GM19238 (cell line): ENCODE data around the gene TNNI2.
"Not testable (repeated sequence)": the region's sequence is repeated elsewhere in the genome, so short reads cannot be mapped to it uniquely, and the experiment has no call there.

Experiments
- DNase-seq: peaks from one replicate; pipeline ENCODE4 v3.0.0; 2011; ENCODE audit warnings: low spot score; ENCODE audit not compliant: insufficient read length

The TNNI2 gene

DNA sequence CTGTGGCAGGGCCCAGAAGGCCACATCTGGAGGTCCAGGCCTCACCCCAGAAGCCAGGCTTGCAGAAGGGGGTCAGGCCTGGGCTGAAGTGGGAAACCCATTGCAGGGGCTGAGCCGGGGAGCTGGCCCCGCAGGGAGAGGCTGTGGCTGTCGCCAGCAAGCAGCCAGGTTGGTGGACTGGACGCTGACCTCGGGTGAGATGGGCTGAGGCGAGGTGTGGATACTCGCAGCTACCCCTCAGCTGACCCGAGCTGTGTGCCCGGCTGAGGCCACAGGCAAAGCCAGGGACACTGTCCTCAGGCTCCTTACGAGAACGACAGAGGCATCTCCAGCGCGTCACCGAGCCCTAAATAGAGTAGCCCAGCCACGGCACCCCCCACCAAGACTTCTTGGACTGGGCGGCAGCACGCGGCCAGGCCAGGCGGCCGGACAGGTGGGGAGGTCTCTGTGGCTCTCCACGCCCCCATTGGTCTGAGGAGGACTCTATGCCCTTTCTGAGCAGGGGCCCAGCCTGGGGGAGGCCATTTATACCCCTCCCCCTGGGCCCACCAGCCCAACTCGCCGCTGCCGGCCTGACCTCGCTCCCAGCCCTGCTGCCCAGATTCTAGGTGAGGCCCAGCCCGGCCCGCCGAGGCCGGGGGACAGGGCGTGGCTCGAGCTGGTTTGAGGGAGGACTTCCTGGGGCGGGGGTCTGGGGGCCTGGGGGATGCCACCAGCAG lies at the start of gene TNNI2:
Gene TNNI2, plus strand, starts transcription at position 556 of the 719 bp plus-strand sequence. CDS start 716 bp downstream, outside the sequence.
- DNase-seq: no peak

DNA sequence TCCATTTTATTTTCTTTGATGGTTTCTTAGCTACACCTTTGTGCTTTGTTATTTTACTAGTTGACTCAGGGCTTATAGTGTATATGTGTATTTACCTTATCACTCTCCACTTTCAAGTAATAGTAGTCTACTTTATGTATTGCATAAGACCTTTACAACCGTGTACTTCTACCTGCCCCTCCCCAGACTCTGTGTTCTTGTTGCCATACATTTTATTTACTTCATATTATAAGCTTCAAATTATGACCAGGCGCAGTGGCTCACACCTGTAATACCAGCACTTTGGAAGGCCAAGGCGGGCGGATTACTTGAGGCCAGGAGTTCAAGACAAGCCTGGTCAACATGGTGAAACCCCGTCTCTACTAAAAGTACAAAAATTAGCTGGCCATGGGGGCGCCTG lies 46.9 kb upstream of the TNNI2 start:
- no peak for DNase-seq

DNA sequence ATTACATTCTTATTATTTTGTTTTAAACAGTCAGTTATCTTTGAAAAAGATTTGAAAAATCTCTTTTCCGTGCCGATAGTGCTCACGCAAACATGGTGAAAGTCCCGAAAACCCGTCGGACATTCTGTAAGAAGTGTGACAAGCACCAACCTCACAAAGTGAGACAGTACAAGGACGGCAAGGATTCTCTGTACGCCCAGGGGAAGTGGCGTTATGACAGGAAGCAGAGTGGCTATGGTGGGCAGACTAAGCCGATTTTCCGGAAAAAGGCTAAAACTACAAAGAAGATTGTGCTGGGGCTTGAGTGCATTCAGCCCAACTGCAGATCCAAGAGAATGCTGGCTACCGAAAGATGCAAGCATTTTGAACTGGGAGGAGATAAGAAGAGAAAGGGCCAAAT lies 46.3 kb upstream of the TNNI2 start:
- DNase-seq: no peak

DNA sequence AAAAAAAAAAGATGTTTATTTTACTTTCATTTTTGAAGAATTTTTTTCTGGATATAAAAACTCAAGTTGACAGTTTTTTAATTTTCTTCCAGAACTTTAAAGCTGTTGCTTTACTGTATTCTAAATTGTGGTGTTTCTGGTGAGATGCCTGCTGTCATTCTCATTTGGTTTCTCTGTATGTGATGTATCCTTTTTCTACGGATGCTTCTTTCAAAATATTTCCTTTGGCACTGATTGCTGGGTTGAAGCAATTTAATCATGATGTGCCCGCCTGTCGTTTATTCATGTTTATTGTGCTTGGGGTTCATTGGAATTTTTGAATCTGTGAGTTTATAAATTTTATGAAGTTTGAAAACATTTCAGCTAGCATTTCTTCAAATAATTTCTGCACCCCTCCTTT lies 45.7 kb upstream of the TNNI2 start:
- DNase-seq: no peak

DNA sequence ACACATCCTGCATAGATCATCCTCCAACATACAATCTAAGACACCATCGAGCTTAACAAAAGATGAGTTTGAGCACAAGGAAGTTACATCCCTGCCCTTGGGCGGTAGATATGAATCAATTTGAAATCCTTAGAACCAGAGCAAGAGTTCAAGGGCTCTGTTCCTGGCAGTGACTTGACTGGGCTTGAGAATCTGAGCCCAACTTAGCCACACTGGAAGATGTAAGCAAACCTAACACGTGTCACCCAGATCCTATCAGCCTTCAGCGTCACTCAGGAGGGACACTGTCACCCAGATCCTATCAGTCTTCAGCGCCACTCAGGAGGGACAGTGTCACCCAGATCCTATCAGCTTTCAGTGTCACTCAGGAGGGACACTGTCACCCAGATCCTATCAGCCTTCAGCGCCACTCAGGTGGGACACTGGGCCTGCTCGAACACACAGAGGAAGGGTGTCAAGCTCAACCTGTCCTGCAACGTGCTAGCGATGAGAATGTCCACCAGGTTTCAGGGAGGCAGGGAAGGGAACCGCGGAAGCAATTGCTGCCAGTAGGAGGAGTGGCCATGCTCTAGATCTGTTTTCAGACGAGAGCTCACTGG lies 42.3 kb upstream of the TNNI2 start:
- DNase-seq: no peak

DNA sequence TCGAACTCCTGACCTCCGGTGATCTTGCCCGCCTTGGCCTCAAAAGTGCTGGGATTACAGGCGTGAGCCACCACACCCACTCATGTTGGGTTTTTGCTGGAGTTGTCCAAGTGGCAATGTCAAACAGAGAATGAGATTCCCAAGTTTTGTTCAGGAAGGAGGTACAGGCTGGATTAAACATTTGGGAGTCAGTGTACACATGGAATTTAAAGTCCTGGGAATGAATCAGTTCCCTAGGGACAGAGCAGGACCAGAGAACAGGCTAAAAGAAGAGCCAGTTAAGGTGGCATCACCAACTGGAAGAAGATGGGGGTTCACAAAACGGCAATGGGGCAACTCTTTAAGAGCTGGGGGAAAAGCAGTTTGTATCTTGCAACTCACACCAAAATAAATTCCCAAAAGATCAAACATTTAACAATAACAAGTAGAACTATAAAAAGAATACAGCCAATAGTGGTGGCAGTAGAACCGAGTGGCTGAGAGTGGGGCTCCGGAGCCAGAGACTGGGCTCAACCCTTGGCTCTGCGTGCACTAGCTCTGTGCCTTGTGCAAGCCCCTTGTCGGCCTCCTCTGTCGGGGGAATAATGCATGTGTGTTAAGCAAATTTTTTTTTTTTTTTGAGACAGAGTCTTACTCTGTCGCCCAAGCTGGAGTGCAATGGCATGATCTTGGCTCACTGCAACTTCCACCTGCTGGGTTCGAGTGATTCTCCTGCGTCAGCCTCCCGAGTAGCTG lies 41.2 kb upstream of the TNNI2 start:
- DNase-seq: no peak

DNA sequence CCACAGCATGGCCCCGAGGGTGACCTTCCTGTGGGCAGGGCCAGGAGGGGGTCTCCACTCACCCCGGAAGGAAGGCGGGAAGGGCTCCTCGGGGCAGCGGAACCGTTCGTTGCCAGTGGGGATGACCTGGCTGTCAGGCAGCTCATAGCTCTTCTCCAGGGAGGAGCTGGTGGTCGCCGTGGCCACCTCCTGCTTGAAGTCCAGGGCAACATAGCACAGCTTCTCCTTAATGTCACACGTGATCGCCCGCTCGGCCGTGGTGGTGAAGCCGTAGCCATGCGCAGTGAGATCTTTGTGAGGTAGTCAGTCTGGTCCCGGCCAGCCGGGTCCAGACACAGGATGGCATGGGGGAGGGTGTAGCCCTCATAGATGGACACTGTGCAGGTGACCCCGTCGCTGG lies 35.5 kb upstream of the TNNI2 start:
- no peak for DNase-seq

DNA sequence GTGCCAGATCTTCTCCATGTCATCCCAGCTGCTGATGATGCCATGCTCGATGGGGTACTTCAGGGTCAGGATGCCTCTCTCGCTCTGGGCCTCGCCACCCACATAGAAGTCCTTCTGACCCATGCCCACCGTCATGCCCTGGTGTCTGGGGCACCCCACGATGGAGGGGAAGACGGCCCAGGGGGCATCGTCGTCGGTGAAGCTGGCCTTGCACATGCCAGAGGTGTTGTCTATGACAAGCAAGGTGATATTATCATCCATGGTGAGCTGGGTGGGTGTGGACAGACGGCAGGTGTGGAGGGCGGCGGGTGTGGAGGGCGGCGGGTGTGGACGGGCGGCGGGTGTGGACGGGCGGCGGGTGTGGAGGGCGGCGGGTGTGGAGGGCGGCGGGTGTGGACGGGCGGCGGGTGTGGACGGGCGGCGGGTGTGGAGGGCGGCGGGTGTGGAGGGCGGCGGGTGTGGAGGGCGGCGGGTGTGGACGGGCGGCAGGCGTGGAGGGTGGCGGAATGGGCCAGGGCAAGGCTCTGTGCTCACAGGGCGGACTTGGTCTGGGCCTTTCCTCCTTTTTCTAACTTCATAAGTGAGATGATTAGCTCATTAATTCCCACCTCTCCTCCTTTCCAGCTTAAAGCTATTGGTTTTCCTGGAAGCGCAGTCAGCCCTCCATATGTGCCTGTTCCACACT lies 34.8 kb upstream of the TNNI2 start:
- not testable (repeated sequence) for DNase-seq

DNA sequence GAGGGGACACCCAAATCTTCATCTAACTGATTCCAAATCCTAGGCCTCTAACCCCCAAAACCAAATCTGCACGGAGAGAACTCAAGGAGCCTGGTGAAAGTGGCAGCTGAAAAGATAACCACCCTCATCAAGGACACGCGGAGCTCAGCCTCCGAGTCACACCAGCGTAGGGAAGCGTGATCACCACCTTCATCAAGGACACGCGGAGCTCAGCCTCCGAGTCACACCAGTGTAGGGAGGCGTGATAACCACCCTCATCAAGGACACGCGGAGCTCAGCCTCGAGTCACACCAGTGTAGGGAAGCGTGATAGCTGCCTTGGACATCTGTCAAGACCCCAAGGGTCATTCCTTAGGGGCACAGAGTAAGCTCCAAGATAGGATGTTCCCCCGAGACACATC lies 33.3 kb upstream of the TNNI2 start:
- DNase-seq: no peak

DNA sequence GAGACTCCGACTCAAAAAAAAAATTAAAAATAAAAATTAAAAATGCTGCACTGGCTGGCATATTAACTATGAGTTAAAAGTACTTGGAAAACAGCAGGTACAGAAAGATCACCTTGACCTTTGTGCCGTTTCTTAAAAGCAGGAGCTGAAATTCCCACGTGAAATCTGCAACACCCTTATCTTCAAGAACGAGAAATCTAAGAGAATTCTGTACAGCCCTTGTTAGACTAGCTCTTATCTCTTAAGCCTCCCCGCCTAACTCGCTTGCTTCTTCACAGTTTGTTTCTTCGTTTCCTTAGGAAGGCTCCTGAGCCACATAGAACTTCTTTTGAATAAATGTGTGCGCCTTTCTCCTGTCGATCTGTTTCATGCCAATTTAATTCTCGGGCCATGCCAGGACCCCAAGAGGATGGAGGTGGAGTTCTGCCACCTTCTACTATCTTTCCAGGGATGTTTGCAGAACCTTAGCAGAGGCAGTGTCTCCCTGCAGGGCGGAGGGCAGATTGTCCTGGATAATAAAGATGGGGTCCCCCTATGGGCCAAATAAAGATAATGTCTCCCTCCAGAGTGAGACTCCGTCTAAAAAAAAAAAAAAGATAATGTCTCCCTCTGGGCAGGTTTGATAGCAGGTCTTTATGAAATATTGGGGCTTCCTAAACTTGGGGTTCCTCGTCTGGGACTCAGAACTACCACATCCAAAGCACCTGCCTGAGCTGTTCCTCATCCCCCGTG lies 31.4 kb upstream of the TNNI2 start:
- no peak for DNase-seq

DNA sequence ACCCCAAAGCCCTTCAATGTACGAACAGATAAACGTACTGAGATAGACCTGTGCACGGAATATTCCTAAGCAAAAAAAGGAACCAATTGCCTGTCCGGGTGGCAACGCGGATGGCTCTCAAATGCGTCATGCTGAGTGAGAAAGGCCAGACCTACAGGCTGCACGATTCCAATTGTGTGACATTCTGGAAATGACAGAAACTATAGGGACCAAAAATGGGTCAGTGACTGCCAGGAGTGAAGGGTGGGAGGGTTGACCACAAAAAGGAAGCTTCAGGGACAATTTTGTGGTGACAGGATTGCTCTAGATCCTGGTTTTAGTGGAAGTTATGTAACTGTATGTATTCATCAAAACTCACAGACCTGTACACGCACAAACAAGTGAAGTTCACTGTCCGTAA lies 28.0 kb upstream of the TNNI2 start:
- DNase-seq: no peak

DNA sequence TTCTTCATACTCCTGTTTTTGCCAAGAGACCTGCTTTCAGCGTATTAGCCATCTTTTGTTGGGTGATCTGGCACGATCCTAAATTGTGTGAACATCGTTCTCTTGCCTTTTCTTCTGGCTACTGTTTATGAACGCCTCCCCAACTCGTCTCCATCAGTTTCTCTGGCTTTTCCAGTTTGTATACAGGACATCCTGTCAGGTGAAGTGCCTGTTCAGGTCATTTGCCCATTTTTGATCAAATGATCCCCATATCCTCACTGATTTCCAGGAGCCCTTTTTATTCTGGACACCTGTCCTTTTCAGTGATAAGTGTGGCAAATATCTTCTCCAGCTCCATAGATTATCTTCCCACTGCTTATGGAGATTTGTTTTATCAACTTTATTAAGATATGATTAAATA lies 26.5 kb upstream of the TNNI2 start:
- DNase-seq: no peak

DNA sequence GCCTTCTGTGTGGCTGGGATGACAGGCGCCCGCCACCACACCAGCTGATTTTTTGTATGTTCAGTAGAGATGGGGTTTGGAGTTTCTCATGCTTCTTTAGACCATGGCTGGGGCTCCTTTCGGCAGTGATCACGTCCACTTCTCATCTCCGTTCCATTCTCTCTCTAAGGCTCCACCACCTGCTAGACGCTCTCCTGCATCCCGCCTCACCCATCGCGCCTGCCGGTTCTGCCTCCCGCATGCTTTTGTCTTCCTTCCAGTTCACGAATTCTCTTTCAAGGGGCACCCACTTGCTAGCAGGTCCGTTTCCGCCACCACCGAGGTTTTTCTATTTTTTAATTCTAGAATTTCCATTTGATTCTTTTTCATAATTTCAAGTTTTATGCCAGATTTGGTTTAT lies 26.0 kb upstream of the TNNI2 start:
- DNase-seq: no peak

DNA sequence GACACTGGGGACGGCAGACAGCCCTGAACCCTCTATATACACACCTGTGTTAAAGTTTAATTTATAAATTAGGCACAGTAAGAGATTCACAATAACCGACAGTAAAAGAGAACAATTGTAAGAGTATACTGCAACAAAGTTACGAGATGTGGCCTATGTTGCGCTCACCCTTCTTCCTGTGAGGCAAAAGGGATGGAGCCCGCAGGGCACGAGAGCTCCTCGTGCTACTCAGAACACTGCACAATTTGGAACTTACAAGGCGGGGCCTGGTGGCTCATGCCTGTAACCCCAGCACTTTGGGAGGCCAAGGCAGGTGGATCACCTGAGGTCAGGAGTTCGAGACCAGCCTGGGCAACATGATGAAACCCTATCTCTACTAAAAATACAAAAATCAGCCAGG lies 25.4 kb upstream of the TNNI2 start:
- DNase-seq: not testable (repeated sequence)

DNA sequence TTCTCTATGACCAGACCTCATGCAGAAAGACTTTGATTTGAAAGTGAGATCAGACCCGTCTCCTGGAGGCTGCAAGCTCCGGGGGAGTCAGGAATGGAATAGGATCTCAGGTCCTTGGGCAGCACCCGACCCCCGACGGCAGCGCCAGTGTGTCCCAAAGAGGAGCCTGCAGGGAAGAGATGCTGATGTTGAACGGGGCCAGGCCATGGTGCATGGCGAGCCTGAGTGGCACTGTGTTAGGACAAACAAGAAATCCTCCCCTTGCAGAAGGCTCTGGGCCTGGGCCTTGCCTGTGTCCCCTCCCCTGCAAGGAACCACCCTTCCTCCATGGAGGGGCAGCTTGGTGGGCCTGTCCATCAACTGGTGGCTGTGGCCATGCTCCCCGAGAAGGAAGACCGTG lies 24.1 kb upstream of the TNNI2 start:
- DNase-seq: no peak

DNA sequence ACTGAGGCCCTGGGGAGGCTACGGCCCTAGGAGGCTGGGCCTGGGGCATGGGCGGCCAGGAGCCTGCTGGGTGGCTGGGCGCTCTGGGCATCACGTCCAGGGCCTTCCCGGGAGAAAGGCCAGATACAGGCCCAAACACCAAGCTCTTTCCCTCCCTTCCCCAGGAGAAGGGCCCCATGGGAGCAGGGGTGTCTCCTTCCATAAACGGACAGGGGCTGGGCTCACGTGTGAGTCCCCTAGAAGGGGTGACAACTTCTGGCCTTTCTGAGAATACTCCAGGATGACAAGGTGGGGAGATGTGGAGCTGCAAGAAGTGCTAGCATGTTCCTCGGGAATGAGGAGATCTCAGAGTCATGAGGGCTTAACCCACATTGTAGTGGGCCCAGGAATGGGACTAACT lies 23.5 kb upstream of the TNNI2 start:
- no peak for DNase-seq

DNA sequence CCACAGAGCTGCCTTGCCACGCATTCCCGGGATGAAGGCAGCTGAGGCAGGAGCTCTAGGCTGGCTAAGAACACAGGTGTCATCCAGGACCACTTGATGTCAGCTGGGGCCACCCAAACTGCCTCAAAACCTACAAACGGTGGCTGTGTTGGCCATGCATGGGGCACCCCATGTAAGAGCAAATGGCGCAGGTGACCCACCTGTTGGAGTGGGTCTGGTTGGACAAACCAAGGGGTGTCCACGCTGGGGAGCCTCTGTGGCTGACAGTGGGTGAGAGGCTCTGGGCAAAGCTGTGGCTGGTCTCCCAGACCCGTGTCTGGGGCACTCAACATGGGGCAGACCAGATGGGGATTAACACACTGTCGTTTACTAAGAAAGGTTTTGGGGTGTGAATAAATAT lies 23.0 kb upstream of the TNNI2 start:
- DNase-seq: no peak

DNA sequence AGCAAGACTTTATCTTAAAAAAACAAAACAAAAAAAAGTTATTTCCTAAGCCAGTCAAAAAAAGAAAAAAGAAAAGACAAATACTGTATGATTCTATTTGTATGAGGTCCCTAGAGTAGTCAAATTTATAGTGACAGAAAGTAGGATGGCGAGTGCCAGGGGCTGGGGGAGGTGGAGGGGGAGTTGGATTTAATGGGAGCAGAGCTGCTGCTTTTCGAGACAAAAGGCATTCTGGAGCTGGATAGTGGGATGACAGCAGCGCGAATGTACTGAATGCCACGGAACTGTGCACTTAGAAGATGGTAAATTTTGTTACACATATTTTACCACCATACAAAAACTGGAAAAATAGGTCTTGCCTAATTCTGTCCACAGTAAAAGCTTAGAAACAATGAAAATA lies 21.8 kb upstream of the TNNI2 start:
- DNase-seq: no peak

DNA sequence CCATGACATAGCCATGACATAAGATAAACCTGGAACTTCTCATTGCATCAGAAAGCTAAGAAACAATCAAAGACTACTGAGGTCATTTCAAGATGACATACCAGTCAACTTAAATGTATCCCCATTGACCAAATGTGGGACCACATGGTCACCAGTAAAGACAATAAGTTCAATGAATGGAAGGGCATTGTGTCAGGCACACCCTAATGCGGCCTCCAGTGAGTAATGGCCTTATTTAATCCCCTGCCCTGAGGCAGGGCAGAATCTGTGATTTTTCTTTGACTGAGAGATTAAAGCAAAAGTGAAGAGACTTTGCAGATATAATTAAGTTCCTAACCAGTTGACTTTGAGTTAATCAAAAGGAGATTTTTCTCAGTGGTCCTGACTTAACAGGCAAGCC lies 21.3 kb upstream of the TNNI2 start:
- no peak for DNase-seq

DNA sequence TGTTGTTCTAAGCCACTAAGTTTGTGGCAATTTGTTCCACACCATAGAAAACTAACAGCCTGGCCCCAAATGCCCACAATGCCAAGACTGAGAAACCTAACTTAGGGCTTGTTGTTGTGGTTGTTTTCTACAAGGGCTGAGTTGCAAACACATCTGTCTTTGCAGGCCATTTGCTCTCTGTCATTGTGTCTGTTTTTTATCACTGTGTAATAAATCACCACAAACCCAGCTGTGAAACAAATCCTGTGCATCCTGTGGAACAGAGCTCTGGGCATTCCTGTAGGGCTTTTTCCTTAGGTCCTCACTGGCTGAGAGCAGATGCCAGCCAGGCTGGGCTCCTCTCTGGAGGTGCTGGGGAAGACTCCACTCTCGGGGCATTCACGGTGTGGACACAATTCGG lies 19.7 kb upstream of the TNNI2 start:
- no peak for DNase-seq
